ENCODE data around the gene OR2T5. TPM values are rescaled to one million over a fixed set of nuclear protein-coding genes. Genes with fewer than 3 reads are reported as not detected.
"Not testable (repeated sequence)": the region's sequence is repeated elsewhere in the genome, so short reads cannot be mapped to it uniquely, and the experiment has no call there.

Gene OR2T5
- not detected in 2 replicates for total RNA-seq (2014; rRNA removed; shearing (Covaris generic))

DNA sequence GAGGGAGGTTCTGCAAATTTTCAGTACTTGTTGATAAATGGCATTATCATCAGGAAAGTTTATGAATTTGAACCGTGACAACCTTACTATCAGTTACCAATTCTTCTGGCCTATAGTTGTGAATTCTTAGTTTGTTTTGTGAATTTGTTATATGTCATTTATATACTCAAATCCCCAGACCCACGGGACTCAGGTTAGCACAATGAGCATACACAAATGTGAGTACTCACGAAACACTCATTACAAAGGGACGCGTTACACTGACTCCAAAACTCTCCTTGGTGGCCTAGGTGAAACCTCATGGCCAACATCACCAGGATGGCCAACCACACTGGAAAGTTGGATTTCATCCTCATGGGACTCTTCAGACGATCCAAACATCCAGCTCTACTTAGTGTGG is at the start of gene OR2T5:
TSS of gene OR2T5 (plus strand) at position 301 of the 400 bp plus-strand sequence. CDS start at position 301, 0 bp downstream.
- not testable (repeated sequence) for DNase-seq (ENCODE audit: low spot score)

DNA sequence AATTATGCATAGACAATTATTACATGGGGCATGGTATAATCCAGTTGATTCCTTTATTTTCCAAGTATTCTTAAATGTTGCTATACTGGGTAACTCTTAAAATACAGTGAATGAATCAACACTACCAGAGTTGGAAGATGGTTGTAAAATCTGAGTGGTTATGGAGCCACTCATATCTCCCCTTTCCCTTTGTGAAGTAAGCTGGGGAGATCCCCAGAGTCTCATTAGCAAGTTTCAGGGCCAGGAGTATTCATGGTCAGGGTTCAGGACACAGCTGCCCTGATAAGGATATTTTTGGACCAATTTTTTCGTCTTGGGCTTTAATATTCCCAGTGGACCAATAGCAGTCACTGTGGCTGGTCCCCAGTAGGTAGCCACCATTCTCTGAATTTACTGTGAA is 49.7 kb upstream of the OR2T5 start:
- not testable (repeated sequence) for DNase-seq (ENCODE audit: low spot score)

- not testable (repeated sequence) for DNase-seq (ENCODE audit: low spot score)
Measured at GRCh38 chr1:248439283-248439682, 49.1 kb upstream of the OR2T5 start.

DNA sequence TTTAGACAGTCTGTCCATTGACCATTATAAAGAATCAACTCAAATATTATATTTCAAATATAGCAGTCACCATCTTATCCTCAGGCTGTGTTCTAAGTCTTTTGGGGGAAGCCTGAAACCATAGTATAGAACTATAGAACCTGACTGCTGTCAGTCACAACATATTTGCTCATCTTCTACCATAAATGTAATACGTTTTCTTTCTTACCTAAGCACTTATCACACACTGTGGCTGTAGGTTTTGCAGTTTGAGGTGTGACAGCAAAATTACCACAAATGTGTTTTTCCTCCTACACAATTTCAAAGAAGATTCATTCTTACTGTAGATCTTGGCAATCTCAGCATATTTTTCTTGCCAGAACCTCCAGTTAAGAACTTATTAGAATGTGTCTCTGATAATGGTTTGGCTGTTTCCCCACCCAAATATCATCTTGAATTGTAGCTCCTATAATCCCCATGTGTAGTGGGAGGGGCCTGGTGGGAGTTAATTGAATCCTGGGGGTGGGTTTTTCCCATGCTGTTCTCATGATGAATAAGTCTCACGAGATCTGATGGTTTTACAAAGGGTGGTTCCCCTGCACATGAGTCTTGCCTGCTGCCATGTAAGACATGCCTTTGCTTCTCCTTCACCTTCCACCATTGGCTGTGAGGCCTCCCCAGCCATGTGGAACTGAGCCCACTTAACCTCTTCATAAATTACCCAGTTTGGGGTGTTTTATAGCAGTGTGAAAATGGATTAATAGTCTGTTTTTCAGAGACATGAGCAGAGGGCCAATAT is 45.7 kb upstream of the OR2T5 start:
- DNase-seq (ENCODE audit: low spot score) = not testable (repeated sequence)

DNA sequence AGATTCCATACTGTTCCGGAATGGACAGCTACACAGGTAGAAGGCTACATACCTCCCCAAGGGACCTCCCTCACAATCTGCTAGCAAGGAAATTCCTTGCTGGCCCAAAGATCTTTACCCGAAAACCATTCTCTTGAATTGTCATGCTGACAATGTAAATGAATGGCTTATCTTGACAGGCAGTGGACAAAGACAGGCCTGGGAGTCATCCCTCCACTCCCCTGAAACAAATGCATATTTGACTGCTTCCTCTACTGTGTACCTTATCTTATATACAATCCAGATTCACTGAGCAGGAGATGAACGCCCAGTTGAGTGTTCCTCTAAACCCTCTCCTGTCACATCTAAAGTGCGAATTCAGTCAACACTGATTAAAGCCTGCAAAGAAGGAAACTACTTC is 43.8 kb upstream of the OR2T5 start:
- not testable (repeated sequence) for DNase-seq (ENCODE audit: low spot score)

DNA sequence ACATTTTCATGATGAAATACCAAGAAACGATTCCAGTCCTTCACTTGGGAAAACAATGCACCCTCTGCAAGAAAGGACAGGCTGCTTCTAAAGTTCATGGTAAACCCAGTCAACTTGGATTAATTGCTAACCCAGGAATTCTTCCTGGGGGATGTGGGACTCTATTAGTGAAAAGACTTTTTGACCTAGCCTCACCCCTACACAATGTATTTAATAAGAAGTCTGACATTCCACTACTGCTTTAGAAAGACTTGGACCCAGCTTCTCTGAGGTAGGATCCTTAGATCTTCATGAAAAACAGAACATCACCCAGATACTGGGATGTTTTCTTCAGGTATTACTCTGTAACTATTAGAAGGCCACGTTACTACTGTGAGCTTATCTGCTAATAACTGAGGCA is 43.0 kb upstream of the OR2T5 start, which contains the start of gene OR2T2:
TSS of gene OR2T2 (plus strand) at position 239 of the 400 bp plus-strand sequence. CDS start 7,161 bp downstream, outside the sequence.
- not testable (repeated sequence) for DNase-seq (ENCODE audit: low spot score)

DNA sequence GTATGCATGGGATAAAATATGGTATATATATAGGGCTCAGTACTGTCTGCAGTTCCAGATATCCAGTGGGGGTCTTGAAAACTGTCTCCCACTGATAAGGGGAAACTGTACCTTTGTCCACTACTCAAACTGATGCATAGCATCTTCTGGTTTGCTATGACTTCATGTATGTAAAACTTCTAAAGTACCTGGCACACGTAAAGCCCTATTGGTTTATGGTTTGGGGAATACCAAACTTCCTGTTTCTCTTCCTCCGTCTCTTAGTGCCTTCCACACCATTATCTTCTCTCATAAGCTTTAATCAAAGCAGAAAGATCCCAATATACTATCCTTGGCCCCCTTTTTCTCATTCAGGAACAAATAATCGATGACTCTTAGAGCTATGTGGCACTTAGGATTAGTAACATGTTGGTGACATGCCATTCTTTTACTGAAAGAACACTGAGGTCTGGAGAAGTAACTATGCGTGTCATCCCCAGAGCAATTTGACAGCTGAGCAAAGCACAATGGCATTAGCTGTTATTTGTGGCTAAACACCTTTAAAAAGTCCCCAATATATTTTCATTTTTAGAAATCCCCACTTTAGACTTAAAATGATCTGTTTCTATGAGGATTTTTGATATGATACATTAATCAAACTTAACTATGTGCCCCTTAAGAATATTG is 39.8 kb upstream of the OR2T5 start:
- not testable (repeated sequence) for DNase-seq (ENCODE audit: low spot score)

GRCh38 chr1:248449821-248450465 is 38.4 kb upstream of the OR2T5 start:
- not testable (repeated sequence) for DNase-seq (ENCODE audit: low spot score)

- not testable (repeated sequence) for DNase-seq (ENCODE audit: low spot score)
Measured at GRCh38 chr1:248450466-248451145, 37.8 kb upstream of the OR2T5 start.

- not testable (repeated sequence) for DNase-seq (ENCODE audit: low spot score)
Measured at GRCh38 chr1:248453619-248454018, 34.8 kb upstream of the OR2T5 start.

DNA sequence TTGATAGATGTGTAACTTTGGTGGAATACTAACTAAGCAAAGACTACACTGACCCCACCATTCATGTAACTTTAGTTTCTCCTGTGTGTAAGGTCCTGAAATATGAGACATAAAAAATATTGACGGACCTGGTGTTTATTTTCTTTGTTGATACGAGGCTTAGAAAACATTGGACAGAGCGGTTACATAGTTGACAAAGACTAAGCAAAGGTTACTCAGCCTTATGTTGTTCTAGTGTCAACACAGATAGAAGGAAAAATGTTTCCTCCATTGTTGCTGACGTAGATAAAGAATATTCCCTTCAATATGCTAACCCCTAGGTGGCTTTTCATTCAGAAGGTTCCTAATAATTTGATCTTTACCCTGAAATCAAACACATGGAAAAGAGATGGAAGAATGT is 33.3 kb upstream of the OR2T5 start:
- not testable (repeated sequence) for DNase-seq (ENCODE audit: low spot score)

DNA sequence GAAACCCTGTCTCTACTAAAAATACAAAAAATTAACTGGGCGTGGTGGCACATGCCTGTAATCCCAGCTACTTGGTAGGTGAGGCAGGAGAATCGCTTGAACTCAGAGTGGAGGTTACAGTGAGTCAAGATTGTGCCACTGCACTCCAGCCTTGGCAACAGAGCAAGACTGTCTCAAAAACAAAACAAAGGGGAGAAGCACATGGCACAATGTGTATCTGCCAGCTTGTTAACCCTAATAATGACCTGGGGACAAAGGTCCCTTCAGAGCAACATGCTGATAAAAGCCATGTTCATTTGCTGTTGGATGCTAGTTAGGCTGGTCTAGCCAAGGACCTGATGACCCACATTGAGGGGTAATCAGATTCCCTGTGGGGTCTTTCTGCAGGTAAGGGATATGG is 31.8 kb upstream of the OR2T5 start:
- not testable (repeated sequence) for DNase-seq (ENCODE audit: low spot score)

GRCh38 chr1:248459117-248459516 is 29.3 kb upstream of the OR2T5 start:
- DNase-seq (ENCODE audit: low spot score) = not testable (repeated sequence)

DNA sequence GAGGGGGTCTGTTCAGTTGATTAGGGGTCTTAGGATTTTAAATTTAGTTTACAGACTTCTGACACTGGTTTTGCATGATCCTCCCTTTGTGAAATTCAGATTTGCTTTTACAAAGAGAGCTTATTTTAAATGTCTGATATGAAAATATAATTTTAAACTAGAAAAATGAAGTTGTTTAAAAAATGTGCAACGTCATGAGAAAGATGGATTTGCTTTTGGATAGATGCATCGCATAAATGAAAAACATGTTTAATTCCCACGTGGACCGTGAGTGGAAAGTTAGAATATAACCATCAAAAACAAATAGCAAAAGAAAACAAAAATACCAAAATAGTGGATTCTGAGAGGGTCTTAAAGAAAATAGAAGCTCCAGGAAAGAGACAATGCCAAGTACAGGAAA is 17.2 kb upstream of the OR2T5 start:
- no peak for DNase-seq (ENCODE audit: low spot score)

DNA sequence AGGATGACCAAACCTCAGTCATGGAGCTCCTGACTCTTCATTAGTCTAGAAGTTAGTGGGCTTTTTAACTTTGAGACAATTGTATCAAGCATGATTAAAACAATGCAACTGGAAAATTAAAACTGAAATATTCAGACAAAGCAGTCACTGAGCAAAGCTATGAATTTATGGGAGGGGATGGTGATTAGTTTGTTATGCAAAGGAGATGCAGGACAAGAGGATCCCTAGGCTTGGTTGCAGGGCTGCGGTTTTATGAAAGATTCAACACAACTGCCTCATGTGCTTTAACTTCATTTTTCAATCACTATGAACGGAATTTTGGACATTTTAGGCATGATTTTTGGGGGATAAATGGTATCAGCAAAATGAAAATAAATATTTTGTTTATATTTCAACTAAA is 16.3 kb upstream of the OR2T5 start:
- DNase-seq (ENCODE audit: low spot score) = not testable (repeated sequence)

- DNase-seq (ENCODE audit: low spot score) = not testable (repeated sequence)
Measured at GRCh38 chr1:248473051-248473450, 15.3 kb upstream of the OR2T5 start, which contains the start of gene OR2T3. Gene OR2T3, plus strand, starts transcription at chr1:248473351. Its CDS starts 0 bp downstream, at chr1:248473351.

DNA sequence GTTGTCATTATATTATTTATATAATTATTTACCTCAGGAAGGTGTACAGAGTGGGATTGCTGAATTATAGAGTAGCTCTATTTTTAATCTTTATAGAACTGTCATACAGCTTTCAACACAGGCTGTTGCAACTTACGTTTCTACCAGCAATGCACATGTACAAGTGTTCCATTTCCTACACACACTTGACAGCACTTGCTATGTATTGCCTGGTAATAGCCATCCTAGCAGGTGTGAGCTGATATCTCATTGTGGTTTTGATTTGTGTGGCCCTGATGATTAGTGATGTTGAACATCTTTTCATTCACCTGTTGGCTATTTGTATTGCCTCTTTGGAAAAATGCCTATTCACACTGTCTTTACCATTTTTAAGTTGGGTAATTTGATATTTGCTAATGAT is 12.7 kb upstream of the OR2T5 start:
- DNase-seq (ENCODE audit: low spot score) = not testable (repeated sequence)

DNA sequence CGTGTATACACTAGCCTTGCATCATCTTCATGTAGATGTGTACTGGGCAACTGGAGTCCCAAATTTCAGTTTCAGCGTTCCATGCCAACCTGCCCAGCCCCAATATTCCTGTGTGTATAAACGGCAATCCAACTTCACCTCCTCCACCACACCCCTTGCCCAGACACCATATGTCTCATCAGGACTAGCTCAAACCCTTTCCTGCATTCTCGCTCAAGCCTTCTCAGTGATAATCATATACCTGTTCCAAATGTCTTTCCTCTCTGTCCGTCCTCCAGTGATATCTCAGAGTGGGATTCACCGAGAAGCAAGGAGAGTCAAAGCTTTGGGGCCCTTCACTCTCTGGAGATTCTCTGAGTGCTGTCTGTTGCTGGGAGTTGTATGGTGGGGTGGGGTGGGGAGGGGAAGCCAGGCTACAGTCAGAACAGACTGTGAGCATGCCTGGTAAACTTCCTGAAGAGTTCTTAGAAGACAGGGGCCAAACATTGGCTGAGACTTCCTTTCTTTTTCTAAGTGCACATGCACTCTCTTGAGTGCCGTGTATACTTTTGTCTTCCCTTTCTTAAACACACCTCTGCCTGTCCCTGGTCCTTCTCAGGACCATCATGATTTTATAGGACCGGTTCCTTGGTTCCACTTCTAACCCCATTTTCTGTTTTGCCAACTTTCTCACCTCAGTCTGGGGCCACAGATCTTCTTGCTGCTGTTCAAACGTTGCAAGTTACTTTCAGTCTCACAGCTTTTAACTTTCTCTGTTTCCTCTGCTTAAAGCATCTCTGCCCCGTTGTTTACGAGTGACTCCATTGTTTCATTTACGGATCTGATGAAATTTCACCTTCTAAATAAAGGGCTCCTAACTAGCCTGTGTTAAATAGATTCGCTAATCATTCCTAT is 6.5 kb upstream of the OR2T5 start:
- not testable (repeated sequence) for DNase-seq (ENCODE audit: low spot score)

GRCh38 chr1:248496661-248497060 is 8.3 kb downstream of the OR2T5 start:
- DNase-seq (ENCODE audit: low spot score) = not testable (repeated sequence)

- not testable (repeated sequence) for DNase-seq (ENCODE audit: low spot score)
Measured at GRCh38 chr1:248500305-248501035, 12.1 kb downstream of the OR2T5 start.
